GM19043 (cell line): ENCODE results near the gene HPGD.
"Not testable (repeated sequence)": the region's sequence is repeated elsewhere in the genome, so short reads cannot be mapped to it uniquely, and the experiment has no call there.

ENCODE experiments used
- ATAC-seq: cut with Tn5 transposase; IDR thresholded peaks from one replicate; pipeline ENCODE4 v1.9.1; 2021; ENCODE audit warnings: low read depth; ENCODE audit not compliant: unreplicated experiment

HPGD gene

DNA sequence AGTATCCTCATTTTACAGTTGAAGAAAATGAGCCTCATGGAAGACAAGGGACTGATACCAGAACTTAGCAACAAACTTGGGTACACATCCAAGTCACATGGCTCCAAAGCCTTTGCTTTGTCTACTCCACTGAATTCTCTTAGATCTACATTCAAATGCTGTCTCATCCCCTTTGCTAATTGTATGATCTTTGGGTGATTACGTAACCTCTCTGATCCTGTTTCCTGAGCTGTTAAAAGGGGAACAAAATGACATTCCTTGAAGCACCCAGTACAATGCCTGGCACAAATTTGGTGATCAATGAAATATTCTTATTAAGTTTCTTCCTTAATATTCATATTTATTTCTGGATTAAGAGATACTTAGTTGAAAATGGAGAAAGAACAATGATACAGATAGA, 5.9 kb upstream of the HPGD start:
- no peak for ATAC-seq

DNA sequence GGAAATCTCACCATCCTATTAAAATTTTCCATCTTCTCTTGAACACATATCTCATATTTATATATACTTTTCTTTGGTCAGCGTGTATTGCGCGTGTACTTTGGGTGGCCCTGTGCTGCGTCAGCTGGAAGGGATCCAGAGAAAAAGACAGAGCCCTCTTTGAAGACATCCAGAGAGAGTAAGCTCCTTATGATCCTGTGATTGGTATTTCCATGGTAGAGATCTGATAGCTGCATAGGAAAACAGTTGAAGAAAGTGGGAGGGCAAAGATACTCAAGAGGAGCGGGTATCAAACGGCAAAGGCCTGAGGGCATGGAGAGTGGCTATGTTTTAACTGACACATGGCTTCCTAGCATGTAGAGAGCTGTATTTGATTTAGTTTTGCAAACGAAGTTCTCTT, 4.4 kb upstream of the HPGD start:
- ATAC-seq = no peak

DNA sequence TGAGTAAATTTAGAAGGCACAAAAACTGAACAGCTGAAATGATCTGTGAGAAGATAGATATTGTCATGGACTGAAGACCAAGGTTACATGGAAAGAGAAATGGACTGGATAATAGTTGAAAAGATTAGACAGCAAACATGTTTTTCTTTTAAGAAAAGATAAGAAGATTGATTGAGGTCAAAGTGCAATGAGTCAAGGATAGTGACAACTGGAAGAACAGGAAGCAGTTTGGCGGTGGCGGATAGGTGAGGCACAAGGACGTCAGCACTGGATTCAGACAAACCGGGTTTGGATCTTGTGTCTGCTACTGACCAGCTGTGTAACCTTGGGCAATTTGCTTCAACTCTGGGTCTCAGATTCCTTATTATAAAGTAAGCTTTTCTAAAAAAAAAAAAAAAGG, 2.0 kb upstream of the HPGD start:
- no peak for ATAC-seq

DNA sequence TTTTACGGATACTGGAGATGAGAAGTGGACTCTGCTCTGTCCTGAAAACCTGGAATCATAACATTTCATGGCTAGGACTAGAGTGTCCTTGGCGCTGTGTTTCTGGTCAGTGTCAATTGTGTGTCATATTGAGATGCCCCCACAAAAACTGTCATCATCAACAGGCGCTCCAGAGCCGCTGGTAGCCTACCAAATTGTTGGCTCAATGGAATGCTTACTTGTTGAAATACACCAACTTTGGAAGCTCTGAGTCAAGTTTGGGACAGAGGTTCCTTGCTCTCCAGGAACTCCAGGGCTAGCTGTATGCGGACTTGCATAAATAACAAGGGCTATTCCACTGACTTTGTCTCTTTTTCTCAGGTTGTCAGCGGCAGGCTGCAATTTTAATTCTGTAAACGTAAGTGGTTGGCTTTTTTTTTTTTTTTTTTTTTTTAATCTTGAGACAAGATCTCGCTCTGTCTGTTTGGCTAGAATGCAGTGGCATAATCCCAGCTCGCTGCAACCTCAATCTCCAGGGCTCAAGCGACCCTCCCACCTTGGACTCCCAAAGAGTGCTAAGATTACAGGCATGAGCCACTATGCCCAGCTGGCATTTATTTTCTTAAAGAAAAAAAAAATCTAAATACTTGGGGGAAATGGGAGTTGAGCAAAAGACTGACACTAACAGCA, 871 bp upstream of the HPGD start:
- no peak for ATAC-seq

DNA sequence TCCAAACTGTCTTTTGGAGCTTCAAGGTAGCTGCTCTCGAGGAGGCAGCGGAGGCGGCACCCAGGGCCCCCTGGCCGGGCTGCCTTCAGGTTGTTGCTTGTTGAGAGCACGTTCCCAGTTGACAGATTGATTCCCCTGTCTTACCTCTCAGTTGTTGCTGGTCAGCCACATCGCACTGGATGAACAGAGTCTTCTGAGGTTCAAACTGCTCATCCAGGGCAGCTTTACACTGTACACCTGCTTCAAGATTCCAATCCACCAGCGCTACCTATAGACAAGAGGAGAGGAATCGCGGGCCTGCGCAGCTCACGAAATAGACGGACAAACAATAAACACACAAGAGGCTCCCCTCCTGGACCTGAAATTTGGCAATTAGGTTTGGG, 497 bp downstream of the HPGD start:
- peak; percentile 16 for ATAC-seq

DNA sequence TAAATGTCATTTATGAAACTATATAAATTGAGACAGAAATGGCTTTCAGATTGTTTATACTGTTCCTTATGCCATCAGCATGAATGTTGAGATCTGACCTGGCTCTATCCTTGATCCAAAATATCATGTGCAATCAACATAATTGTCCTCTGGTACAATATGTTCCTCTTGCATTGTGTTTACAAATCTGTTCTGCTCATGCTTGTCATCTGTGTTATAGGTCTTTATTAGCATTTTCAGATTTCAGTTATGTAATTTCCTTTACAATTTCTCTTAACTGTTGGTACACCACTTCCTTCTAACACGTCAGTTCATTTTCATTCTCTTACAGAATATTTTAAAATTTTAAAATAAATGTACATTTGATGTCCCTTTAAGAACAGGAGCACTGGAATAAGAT, 1.6 kb downstream of the HPGD start:
- no peak for ATAC-seq

DNA sequence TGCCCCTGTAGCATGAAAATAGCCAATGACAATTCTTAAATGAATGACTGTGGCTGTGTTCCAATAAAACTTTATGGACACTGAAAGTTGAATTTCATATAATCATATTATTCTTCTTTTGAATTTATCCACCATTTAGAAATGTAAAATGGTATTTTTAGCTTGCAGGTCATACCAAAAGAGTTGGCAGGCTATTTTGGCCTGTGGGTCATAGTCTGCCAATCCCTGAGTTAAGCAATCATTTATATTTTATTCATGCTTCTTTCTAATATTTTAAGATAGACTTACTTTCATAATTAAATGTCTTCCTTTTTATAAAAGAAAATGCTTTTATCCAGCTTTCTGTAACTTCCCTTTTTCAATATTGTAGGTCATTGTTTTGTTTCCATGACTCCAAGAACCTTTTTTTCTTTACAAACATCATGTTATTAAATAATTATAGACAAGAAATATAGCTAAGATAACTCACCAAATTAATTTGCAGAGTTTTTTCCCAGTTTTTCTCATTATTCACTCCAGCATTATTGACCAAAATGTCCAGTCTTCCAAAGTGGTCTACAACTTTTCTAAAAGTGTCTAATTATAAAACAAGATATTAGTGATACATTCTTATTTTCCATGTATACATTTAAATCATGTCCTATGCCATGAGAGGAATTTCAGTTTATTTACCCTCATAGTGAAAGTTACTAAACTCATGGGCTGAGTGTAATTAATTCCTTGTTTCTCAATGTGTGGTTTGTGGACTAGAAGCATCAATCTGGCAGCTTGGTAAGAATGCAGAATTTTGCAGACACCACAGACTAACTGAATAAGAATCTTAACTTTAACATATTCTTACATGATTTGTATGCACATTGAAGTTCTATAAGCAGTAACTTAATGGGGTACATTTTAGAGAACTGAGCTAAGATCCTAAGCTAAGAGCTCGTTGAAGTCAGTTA, 4.5 kb downstream of the HPGD start:
- ATAC-seq = no peak

DNA sequence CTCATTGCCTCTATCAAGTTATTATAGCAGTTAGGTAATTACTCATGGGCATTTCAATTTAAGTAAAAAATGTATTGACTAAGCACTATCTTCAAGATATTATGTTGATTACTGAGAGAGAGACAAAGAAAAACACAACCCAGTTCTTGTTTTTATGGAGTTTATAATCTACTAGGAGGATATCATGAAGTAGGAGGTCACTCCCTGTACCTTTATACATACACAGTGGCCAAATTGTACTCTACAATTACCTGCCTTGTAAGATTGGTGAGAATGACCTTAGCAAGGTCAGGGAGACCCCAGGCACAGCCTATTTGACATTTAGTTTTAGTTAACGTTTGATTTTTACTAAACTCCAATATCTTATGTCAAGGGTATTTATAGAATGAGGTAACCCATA, 5.5 kb downstream of the HPGD start:
- no peak for ATAC-seq

DNA sequence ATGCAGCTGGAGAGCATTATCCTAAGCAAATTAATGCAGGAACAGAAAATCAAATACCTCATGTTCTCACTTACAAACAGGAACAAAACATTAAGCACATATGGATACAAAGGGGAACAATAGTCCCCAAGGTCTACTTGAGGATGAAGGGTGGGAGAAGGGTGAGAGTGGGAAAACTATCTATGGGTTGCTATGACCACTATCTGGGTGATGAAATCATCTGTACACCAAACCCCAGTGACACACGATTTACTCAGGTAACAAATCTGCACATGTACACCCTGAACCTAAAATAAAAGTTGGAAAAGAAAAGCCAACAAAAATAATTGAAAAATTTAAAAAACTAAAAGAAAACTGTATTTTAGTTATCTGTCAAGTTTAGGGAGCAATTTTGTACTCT, 5.9 kb downstream of the HPGD start:
- no peak for ATAC-seq

DNA sequence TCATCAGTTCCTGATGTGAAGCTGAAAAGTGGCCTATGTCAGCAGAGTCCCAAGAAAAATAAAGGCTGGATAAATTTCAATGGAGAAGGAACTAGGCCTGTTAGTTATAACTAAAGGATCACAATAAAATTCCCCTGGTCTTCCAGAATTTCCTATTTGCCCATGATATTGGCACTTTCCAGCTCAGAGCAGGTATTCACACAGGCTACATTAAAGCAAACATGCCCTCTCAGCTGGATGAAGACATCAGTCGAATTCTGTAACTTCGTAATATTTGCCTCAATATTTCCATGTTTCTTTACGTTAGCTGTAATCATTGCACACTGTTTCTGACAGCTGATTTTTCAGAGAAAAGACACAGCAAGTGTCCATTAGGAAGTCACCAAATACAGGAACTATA, 9.5 kb downstream of the HPGD start:
- ATAC-seq = no peak

DNA sequence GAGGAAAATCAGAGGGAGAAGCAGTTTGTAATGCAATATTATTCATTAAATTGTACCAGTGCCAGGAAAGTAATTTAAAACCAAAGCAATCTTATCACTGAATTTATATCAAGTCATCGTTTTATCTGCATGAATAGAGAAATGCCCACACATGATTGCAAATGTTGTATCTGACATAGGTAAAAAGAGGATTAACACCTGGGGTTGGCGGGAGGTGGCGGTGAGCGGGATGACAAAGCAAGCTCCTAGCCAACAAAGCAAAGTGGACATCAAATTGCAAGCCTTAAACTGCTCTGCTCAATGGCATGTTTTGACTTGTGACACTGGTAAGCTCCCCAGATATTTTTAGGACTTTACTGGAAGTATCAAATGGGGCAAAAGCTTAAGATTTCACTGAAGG, 16.4 kb downstream of the HPGD start:
- no peak for ATAC-seq

DNA sequence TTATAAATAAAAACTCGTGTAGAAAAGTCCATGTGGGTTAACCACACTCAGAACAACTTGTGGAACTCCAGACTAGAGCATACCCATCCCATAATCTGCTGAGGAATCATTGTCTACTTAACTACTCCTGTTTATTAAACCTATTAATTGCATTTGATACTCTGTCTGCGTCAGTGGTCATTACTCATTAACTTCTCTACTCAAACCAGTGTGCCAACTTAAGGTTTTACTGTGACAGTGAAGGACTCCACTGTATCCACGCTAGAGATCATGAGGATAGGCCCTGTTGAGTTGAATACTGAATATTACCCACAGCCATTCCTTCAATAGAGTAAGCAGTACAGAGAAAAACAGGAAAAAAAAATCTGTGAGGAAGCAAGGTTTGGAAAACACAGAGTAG, 17.3 kb downstream of the HPGD start:
- no peak for ATAC-seq

DNA sequence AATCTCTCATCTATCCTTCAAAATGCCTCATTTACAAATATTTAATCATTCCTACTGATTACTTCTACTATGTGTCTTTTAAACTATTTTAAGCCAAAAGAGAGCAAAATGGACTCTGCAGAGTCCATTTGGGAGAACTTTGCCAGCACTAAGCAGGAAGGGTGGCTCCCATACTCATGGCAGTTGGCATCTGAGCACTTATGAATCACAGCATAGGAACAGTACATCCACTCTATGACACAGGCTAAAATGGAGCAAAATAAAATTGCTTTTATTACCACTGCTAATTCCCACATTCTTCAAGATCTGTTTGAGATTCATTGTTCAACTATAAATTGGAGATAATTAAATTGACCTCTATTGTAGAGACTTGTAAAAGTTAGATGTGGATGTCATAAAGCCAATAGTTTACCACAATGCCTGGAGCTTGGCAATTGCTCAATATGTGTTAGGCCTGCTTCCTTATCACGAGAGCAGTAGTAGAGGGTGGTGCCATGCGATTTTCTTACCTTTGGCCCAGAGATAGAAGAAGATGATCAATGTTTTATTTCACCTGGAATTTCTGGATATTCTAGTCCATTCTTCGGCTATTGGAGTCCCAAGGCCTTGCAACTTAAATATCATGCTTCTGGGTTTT, 19.1 kb downstream of the HPGD start:
- no peak for ATAC-seq

DNA sequence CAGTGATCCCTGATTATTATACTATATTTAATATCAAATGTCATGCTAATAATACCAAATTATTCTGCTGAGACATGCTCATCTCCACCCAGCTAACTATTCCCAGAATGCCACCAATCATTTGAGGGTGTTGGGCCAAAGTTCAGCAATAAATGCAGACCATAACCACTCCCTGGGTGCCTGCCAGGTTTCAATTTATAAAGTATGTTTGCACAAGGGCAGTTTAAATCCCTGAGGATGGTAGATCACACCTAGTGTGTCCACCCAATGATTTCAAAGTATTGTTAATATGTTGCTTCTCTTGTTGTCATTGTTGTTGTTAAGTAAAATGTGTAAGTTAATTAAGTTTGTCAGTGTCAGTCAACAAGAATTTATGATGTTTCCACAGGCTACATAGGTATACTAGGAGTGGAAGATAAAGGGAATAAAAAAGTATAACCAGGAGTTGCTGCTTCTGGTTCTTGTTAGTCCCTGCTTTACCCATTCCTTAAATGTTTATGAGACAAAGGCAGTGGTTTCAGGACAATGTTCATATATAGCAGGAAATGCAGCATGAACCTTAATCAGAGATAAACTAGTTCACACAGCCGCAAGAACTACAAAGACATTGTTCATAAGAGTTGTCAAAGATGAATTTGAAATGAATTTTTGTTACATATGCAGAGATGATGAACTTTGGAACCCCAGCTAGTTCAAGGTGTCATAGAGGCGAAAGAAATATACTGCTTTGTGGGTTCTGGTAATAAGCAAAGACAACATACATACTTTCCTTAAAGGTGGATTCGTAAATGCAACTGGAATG, 25.5 kb downstream of the HPGD start:
- ATAC-seq = no peak

DNA sequence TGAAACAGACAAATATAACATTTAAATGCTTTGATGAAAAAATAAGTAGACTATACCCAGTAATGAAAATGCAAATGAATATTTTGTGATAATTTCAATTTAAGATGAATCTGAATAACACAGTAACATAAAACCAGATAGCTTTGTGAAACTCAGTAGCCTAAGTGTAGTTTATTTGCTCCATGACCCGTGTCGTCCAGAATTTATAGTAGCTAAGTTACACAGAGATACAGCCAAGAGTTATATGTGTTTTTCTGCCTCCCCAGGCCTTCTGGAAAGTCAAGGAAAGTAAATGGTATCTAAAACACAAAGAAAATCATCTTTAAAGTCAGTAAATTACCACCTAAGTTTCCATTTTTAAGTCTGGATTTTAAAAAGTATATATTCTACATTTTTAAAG, 26.7 kb downstream of the HPGD start:
- no peak for ATAC-seq

DNA sequence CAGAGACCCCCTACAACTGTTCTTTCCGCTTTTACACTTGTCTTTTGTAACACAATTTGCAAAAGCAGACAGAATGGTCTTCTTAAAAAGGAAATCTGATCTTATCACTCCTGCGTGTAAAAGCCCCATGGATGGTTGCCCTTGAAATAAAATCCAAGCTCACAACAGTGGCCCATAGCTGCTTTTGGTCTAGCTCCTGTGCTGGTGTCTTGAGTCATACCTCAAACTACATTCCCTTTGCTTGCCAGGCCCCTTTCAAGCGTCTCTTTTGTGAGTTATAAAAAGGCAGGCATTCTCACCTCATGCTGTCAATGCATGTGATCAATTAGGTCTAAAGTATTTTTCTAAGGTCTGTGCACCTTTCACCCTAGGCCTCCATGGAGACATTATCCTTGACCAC, 27.6 kb downstream of the HPGD start:
- no peak for ATAC-seq

DNA sequence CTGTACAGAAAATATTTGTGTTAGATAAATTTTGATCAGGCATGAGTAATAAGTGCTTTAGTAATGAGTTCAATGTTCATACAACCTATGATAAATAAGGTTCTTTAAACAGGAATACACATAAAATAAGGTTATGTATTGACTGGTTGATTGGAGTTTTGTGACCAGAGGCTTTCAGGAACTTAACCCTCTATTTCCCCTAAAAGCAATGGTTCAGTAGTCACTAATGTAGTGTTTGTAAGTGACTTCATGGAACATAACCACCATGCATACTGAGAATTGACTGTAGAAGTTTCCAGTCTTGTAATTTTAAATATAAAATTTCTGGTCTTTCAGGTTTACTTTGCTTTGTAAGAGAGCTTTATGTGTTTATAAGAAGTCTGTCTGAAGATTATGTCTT, 28.1 kb downstream of the HPGD start:
- no peak for ATAC-seq

DNA sequence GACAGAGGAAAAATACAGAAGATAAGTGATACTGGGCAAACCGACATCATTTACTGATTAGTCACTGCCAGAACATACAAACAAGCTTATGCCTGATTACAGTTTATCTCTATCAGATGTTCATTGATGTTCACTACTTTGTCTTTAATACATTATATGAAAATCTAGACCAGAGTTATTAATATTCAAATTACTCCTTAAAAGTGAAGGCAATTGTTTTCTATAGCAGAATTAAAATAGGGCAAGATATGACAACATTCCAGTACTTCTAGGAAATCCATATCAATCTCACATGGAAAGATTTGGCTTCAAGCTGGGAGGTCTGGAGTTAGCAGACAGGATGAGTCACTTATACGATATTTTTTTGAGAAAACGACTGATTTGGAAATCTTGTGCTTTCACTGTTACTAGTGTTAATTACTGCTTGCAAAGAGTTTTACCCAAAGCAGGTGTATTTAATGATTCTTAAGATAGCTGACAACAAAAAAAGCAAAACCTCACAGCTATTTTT, 31.8 kb downstream of the HPGD start:
- ATAC-seq = no peak

DNA sequence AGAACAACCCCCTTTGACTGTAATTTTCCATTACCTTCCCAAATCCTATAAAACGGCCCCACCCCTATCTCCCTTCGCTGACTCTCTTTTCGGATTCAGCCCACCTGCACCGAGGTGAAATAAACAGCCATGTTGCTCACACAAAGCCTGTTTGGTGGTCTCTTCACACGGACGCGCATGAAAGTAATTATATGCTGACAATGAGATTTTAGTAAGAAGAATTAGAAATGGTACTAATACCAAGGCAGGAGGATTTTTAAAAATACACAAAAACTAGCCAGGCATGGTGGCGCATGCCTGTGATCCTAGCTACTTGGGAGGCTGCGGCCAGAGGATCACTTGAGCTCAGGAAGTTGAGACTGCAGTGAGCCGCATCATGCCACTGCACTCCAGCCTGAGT, 33.9 kb downstream of the HPGD start:
- not testable (repeated sequence) for ATAC-seq

DNA sequence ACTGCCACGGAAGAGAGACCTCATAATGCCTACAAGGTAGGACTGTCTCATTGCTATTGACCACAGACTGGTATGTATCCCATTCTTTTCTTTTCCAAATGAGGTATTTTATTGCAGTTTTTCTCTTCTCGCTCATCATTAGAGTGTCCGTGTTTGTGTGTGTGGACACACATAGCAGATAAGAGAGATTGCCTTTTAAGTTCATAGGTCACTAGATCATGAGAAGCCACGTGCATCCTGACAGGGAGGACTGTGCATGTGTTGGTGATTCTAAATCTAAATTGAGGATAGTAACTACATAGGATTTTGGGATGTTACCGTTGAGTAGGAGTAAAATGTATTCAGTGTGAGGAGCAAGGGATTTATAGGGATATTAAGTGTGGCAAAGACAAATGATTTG, 37.3 kb downstream of the HPGD start:
- no peak for ATAC-seq

DNA sequence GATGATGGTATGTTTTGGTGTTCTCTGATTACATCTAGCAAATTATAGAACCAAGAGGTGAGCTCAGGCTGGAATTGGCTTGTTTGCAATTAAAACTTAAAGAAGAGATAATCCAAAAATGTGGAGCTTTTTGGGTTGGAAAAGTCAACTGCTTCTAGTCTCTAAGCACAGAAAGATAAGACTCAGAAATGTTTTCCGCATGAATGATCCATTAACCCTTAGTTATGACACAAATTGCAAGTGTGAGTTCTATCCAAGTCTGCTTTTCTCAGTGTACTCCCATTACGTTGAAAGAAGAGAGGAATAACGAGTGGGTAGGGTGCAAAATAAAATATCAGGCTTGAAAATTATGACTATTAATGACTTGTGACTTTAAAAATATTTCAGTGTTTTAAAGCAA, 38.5 kb downstream of the HPGD start:
- no peak for ATAC-seq
